ENCODE results near the gene TTC39C.
A peak's percentile ranks its signal among the peaks of the same experiment; 100 is the strongest.
"Not testable (repeated sequence)": the region's sequence is repeated elsewhere in the genome, so short reads cannot be mapped to it uniquely, and the experiment has no call there.

TTC39C gene

DNA sequence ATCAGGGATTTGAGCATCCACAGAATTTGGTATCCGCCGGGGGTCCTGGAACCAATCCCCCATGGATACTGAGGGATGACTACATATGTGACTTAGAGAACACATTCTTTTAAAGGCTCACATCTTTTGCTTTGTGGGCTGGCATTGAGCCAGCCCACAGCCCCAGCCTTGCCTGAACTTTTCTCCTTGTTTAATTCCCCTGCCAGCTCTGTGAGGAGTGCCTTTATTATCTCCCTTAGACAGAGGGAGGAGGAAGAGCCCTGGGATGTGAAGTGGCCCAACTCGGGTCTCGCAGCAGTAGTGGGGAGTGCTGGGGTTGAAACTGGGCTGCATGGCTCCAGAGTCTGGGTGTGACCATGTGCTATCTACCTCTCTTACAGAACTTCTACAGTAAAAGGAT, 7.6 kb downstream of the TTC39C start:
- H3K4me3 Mint-ChIP-seq = no peak overlapping the region
- H3K9me3 Mint-ChIP-seq = no peaks in the 10 kb centered on the region

DNA sequence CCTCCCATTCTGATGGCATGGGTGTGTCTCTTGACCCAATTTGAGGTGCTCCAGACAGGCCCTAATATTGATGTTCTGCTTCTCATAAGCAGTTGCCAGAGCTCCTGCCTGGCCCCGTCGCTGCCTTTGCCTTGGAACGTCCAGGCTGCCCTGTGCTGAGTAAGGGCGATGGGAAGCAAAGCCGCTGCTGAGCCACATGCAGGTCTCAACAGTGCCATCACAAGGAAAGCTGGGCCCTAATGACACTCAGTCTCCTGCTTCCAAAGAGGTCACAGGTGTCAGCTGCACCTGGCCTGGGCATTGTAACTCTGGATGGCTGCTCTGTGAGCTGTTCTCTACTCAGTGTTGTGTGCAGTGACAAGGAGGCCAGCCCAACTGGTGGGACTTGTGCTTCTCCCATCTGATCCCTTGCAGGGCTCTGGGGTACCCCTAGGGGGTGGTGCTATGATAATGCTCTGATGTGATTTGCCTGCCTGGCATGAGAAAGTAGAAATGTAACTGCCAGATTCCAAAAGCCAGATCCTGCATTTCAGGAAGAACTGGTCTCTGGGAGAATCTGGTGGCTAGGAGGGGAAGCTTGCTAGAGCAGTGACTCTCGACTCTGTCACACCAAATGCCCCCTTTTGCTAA, 8.7 kb downstream of the TTC39C start:
- H3K27ac Mint-ChIP-seq = peak overlapping the region; percentile 50
- H3K4me3 Mint-ChIP-seq = no peak overlapping the region
- peaks cover 96% of the 10 kb centered on the region for H3K4me1 Mint-ChIP-seq (ENCODE audit: low read depth)
- H3K27me3 Mint-ChIP-seq = no peaks in the 10 kb centered on the region
- peaks cover 42% of the 10 kb centered on the region for H3K36me3 Mint-ChIP-seq (ENCODE audit: low read depth)
- no peaks in the 10 kb centered on the region for H3K9me3 Mint-ChIP-seq

More for the DNA sequence above, 7.6 kb downstream of the TTC39C start:
- peaks cover 98% of the 10 kb centered on the region for H3K4me1 Mint-ChIP-seq (ENCODE audit: low read depth)
- H3K36me3 Mint-ChIP-seq (ENCODE audit: low read depth) = peaks cover 44% of the 10 kb centered on the region
- H3K27me3 Mint-ChIP-seq = no peaks in the 10 kb centered on the region
- H3K27ac Mint-ChIP-seq = peak overlapping the region; percentile 95

DNA sequence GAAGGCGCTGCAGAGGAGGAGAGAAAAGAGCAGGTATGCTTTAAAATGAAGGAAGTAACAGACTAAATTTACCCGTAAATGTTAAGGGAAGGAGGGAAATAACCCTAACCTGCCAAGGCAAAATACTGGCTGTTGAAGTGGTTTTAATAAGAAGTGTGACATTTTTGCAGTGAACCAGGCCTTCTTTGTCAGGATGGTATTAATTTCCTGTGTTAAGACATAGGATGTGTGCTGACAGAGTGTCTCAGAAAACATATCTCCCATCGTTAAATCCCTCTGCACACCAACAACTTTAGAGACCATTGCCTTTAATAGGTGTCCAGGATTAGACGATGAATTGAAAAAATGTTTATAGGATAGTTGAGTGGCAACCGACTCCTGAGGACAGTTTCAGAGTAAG, 9.9 kb downstream of the TTC39C start:
- Mint-ChIP-seq H3K4me1 (ENCODE audit: low read depth) (peaks cover 91% of the 10 kb centered on the region), H3K27me3 (no peaks in the 10 kb centered on the region), H3K27ac (peak overlapping the region; percentile 77), H3K9me3 (no peaks in the 10 kb centered on the region), H3K36me3 (ENCODE audit: low read depth) (peaks cover 39% of the 10 kb centered on the region), H3K4me3 (no peak overlapping the region)

DNA sequence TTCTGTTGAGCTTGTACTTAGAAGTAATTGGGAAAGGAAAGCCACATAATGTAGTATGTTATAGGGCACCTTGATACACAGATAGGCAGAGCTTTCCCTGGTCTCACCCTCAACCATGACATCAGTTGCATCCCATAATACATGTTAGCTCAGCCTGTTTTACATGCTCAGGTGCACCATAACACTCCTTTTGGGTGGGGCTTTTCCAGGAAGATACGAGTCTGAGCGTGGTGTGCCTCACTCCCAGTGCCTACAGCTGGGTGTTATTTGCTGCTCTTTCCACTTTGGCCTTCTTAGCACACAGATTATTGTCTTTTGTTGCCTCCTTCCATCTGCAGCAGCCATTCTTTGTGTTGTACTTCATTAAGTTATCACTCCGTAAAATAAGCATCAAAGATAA, 11.9 kb downstream of the TTC39C start:
- peak overlapping the region; percentile 71 for H3K27ac Mint-ChIP-seq
- peaks cover 31% of the 10 kb centered on the region for H3K36me3 Mint-ChIP-seq (ENCODE audit: low read depth)
- peaks cover 86% of the 10 kb centered on the region for H3K4me1 Mint-ChIP-seq (ENCODE audit: low read depth)
- H3K4me3 Mint-ChIP-seq = no peak overlapping the region
- no peaks in the 10 kb centered on the region for H3K27me3 Mint-ChIP-seq
- no peaks in the 10 kb centered on the region for H3K9me3 Mint-ChIP-seq

DNA sequence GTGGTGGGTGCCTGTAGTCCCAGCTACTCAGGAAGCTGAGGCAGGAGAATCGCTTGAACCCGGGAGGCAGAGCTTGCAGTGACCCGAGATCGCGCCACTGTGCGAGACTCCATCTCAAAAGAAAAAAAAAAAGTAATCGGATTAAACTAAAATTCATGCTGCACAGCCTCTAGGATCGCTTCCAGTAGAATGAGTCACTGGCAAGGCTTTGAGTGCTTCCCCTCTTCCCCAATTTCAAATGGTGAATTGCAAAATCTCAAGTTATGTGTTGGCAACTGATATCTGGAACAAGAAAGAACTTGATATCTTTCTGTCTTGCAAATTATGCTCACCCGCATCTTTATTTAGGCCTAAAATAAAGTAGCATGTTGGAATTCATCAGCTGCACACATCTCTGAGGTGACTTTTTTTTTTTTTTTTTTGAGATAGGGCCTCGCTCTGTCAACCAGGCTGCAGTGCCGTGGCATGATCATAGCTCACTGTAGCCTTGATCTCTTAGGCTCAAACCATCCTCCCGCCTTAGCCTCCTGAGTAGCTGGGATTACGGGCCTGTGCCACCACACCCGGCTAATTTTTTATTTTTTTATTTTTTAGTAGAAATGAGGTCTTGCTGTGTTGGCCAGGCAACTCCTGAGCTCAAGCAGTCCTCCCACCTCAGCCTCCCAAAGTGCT, 12.7 kb downstream of the TTC39C start:
- Mint-ChIP-seq H3K27me3 (no peaks in the 10 kb centered on the region), H3K27ac (peak overlapping the region; percentile 34), H3K36me3 (ENCODE audit: low read depth) (peaks cover 27% of the 10 kb centered on the region), H3K9me3 (no peaks in the 10 kb centered on the region), H3K4me1 (ENCODE audit: low read depth) (peaks cover 86% of the 10 kb centered on the region), H3K4me3 (no peak overlapping the region)

DNA sequence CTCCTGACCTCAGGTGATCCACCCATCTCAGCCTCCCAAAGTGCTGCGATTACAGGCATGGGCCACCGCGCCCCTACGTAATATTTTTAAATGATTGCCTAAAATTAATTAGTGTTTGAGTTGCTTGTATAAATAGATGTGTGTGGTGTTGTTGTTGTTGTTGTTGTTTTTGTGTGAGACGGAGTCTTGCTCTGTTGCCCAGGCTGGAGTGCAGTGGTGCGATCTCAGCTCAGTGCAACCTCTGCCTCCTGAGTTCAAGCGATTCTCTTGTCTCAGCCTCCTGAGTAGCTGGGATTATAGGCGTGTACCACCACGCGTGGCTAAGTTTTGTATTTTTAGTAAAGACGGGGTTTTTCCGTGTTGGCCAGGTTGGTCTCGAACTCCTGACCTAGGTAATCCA, 14.4 kb downstream of the TTC39C start:
- H3K27ac Mint-ChIP-seq = peak overlapping the region; percentile 15
- H3K27me3 Mint-ChIP-seq, H3K9me3 Mint-ChIP-seq, H3K4me3 Mint-ChIP-seq: not testable (repeated sequence)
- H3K36me3 Mint-ChIP-seq (ENCODE audit: low read depth) = peaks cover 26% of the 10 kb centered on the region
- H3K4me1 Mint-ChIP-seq (ENCODE audit: low read depth) = peaks cover 83% of the 10 kb centered on the region

DNA sequence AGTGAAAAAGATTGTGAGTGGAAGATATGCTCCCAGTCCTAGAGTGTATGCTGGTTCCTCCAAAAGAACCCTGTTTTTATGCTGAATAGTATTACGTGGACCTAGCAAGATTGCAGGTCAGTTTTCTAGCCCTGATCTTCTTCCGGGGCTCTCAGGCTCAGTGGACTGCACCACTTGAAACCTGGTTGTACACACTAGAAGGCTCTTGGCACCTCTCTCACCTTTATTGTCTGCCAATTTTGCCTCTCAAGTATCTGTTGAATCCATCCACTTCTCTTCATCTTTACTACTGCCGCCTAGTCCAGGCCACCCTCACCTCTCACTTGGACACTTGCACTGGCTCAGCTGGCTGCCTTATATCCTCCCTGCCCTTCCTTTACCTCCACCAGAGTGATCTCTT, 16.8 kb downstream of the TTC39C start:
- Mint-ChIP-seq H3K27me3 (no peaks in the 10 kb centered on the region), H3K4me1 (ENCODE audit: low read depth) (peaks cover 77% of the 10 kb centered on the region), H3K36me3 (ENCODE audit: low read depth) (peaks cover 18% of the 10 kb centered on the region), H3K4me3 (no peak overlapping the region), H3K27ac (no peak overlapping the region), H3K9me3 (no peaks in the 10 kb centered on the region)

DNA sequence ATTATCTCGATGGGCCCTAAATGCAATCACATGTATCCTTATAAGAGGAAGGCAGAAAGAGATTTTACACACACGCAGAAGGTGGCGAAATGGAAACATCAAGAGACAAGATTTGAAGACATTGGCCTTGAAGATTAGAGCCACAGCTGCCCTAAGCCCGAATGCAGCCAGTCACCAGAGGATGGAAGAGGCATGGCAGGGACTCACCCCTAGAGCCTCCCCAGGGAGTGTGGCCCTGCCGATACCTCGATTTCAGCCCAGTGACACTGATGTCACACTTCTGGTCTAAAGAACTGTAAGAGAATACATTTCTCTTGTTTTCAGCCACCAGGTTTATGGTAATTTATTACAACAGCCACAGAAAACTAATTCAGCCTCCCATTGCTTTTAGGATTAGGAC, 17.4 kb downstream of the TTC39C start:
- Mint-ChIP-seq H3K4me1 (ENCODE audit: low read depth) (peaks cover 77% of the 10 kb centered on the region), H3K27ac (no peak overlapping the region), H3K27me3 (no peaks in the 10 kb centered on the region), H3K4me3 (no peak overlapping the region), H3K36me3 (ENCODE audit: low read depth) (peaks cover 18% of the 10 kb centered on the region), H3K9me3 (no peaks in the 10 kb centered on the region)

DNA sequence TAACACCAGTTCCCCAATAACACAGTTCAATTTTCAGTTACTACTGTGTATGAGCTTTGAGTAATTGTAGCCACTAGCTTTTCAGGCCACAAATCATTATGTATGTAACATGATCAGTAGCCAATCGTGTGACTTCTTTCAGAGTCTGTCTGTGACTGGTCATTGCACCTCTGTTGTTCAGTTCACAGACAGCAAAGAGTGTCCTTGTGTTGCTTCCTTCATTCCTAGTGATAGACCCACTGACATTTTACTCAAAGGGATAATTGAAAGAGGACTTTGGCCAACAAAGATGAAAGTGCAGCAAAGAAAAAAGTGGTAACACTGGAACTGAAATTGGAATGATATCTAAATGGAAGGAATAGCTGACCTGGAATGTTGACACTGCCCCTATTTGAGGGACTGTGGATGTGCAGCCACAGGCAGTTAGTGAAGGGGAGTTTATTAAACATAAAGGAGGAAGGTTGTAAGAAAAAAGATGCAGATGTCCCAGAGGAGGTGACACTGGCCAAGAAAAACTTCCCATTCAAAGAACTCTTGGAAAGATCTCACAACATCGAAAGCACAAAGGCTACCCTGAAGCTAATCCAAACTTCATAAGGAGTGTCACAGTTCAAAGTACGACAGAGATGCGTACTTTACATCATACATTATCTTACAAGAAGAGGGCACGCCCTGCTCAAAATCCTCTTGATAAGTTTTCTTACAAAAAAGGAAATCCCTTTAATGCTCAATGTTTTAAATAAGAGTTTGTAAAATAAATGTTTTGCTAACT, 19.3 kb downstream of the TTC39C start:
- Mint-ChIP-seq H3K36me3 (ENCODE audit: low read depth) (peaks cover 18% of the 10 kb centered on the region), H3K27me3 (no peaks in the 10 kb centered on the region), H3K9me3 (no peaks in the 10 kb centered on the region), H3K4me1 (ENCODE audit: low read depth) (peaks cover 79% of the 10 kb centered on the region), H3K27ac (no peak overlapping the region), H3K4me3 (no peak overlapping the region)

DNA sequence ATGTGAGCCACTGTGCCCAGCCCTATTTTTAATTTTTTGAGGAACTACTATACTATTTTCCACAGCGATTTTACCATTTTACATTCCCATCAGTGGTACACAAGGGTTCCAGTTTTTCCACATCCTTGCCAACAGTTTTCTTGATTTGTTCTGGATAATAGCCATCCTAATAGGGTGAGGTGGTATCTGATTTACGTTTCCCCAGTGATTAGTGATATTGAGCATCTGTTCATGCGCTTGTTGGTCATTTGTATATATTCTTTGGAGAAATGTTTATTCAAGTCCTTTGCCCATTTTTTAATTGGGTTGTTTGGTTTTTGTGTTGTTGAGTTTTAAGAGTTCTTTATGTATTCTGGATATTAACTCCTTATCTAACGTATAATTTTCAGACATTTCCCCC, 20.8 kb downstream of the TTC39C start:
- H3K27me3 Mint-ChIP-seq = no peaks in the 10 kb centered on the region
- no peak overlapping the region for H3K27ac Mint-ChIP-seq
- no peak overlapping the region for H3K4me3 Mint-ChIP-seq
- peaks cover 22% of the 10 kb centered on the region for H3K36me3 Mint-ChIP-seq (ENCODE audit: low read depth)
- no peaks in the 10 kb centered on the region for H3K9me3 Mint-ChIP-seq
- H3K4me1 Mint-ChIP-seq (ENCODE audit: low read depth) = peaks cover 79% of the 10 kb centered on the region

DNA sequence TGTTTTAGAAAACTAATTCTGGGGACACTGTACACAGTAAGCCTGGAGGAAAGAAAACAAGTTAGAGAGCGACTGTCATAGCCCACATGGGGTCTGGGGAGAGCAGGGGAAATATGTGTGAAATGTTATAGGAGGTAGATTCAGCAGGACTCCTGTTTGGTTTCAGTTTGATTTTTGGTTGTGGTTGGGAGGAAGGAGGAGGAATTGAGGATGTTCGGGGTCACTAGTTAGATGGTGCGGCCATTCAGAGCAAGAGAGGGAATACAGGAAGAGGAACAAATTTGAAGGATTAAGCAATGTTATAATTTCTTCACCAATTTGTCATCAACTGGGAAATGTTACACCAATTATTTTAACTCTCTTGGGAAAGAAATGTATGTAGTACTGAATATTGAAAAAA, 25.1 kb downstream of the TTC39C start:
- Mint-ChIP-seq H3K9me3 (no peaks in the 10 kb centered on the region), H3K36me3 (ENCODE audit: low read depth) (peaks cover 22% of the 10 kb centered on the region), H3K4me1 (ENCODE audit: low read depth) (peaks cover 80% of the 10 kb centered on the region), H3K27ac (peak overlapping the region; percentile 7), H3K27me3 (no peaks in the 10 kb centered on the region), H3K4me3 (no peak overlapping the region)

DNA sequence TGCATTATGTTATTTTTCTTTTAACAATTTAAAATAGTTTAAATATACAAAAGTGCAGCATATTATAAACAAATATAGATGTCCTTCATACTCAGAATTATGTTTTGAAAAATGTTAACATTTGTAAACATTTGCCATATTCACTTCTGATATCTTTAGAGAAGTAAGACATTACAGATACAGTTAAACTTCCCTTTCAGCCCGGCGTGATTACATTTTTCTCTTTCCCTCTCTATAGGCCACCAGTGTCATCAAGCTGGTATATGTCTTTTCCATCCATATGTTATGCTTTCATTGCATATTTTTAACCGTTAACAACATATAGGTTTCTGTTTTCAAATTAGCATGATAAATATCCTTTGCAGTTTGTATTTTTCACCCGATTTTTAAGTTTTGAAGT, 27.1 kb downstream of the TTC39C start:
- Mint-ChIP-seq H3K27ac (no peak overlapping the region), H3K9me3 (no peaks in the 10 kb centered on the region), H3K4me3 (no peak overlapping the region), H3K27me3 (no peaks in the 10 kb centered on the region), H3K4me1 (ENCODE audit: low read depth) (peaks cover 69% of the 10 kb centered on the region), H3K36me3 (ENCODE audit: low read depth) (peaks cover 12% of the 10 kb centered on the region)

DNA sequence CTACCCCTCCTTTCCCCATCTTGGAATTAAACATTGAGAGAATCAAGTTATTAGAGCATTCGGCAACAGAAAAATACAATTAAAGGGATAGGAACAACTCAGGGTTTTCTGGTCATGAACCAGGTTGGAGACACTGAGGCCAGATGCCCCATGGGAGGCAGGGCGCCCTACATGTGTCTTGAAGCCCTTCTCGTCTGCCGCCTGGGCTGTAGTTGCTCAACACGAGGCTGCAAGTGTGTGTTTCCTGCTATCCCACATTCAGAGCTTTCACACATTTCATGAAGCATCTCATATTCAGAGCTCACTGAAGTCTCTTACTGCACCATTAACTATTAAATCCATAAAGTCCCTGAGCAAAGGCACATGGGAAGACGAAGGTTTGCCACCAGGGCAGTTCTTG, 28.8 kb downstream of the TTC39C start:
- Mint-ChIP-seq H3K4me3 (no peak overlapping the region), H3K27ac (no peak overlapping the region)

DNA sequence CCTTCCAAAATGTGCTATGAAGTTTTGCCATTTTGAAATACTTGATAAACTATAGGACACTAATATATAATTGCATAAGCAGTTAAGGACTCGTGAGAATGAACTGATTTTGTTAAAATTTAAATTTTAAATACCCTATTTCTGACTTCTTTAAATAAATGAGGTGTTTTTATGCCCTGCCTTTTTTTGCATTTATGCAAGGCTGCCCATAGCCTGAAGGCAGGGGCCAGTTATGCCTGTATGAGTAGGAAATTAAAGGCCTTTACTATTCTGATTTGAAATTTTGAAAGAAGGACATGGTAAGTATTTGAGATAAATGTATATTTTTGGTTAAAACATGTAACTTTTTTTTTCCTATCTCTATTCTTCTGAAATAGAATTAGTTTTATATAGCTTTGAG, 33.7 kb downstream of the TTC39C start:
- H3K4me1 Mint-ChIP-seq (ENCODE audit: low read depth) = peaks cover 77% of the 10 kb centered on the region
- H3K4me3 Mint-ChIP-seq = no peak overlapping the region
- no peak overlapping the region for H3K27ac Mint-ChIP-seq
- peaks cover 9% of the 10 kb centered on the region for H3K36me3 Mint-ChIP-seq (ENCODE audit: low read depth)
- H3K27me3 Mint-ChIP-seq = no peaks in the 10 kb centered on the region
- H3K9me3 Mint-ChIP-seq = no peaks in the 10 kb centered on the region

More for the DNA sequence above, 28.8 kb downstream of the TTC39C start:
- no peaks in the 10 kb centered on the region for H3K27me3 Mint-ChIP-seq
- H3K36me3 Mint-ChIP-seq (ENCODE audit: low read depth) = peaks cover 8% of the 10 kb centered on the region
- no peaks in the 10 kb centered on the region for H3K9me3 Mint-ChIP-seq
- H3K4me1 Mint-ChIP-seq (ENCODE audit: low read depth) = peaks cover 65% of the 10 kb centered on the region

DNA sequence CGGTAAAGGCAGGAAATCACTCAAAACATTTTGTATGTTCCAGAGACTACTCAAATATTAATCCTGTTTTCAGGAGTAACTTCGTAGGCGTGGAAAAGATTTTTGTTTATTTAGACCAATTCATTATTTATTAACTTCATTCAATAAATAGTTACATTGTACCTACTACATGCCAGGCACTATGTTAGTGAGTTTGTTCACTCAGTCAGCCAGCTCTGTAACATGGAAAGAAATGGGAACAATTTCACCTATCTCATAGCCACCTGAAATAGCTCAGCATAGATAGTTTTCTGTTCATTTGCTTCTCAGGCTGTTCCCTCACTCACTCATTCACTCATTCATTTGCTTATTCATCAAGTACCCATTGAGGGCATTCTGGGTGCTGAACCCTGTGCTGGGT, 34.6 kb downstream of the TTC39C start:
- peaks cover 78% of the 10 kb centered on the region for H3K4me1 Mint-ChIP-seq (ENCODE audit: low read depth)
- peaks cover 9% of the 10 kb centered on the region for H3K36me3 Mint-ChIP-seq (ENCODE audit: low read depth)
- H3K4me3 Mint-ChIP-seq = no peak overlapping the region
- H3K27me3 Mint-ChIP-seq = no peaks in the 10 kb centered on the region
- no peaks in the 10 kb centered on the region for H3K9me3 Mint-ChIP-seq
- peak overlapping the region; percentile 38 for H3K27ac Mint-ChIP-seq
